Hair follicle dermal papilla cell (primary cell): ENCODE data around the gene FAM151A. TPM values are rescaled to one million over a fixed set of nuclear protein-coding genes. Genes with fewer than 3 reads are reported as not detected.

ENCODE experiments used
- total RNA-seq: library from RNA; depleted of rRNA; stranded (reverse); fragments of >200 nt; gene quantifications from 2 replicates; pipeline ENCODE4 v1.2.3, GENCODE V29; 2012

The FAM151A gene
- not detected in 2 replicates for total RNA-seq

DNA sequence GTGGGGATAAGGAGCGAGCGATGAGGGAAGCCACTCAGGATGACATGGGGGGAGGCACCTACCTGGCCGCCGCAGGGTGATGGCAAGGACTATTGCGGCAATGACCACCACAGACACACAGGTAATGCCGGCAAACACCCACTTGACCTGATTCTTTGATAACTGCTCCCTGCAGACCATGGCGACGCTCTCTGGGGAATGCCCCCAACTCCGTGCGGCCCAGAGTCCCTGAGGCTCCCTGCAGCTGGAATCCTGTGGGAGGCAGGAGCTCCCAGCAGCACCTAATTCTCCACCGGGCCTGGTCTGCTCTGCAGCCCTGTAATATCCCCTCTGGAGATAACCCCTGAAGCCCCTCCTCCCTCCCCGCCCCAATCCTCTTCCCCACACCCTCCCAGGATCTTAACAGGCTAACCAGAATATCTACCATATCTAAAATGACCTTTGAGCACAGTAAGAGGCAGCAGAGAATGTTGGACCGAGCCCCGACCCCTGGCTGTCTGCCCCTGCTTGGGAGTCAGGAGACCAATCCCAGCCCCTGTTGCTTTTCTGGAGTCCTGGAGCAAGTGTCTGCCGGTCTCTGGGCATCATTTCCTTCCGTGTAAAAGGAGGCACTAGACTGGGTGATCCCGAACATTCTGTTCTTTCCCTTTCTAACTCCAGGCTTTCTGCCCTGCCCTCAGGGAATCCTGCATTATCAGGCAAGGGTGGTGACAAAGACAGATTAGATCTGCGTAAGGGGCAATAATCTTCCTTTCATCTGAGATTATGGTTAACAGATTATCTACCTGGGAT is at the start of gene FAM151A:
Gene FAM151A, minus strand, starts transcription at position 310 of the 792 bp plus-strand sequence. Its CDS starts 130 bp downstream, at position 180.

DNA sequence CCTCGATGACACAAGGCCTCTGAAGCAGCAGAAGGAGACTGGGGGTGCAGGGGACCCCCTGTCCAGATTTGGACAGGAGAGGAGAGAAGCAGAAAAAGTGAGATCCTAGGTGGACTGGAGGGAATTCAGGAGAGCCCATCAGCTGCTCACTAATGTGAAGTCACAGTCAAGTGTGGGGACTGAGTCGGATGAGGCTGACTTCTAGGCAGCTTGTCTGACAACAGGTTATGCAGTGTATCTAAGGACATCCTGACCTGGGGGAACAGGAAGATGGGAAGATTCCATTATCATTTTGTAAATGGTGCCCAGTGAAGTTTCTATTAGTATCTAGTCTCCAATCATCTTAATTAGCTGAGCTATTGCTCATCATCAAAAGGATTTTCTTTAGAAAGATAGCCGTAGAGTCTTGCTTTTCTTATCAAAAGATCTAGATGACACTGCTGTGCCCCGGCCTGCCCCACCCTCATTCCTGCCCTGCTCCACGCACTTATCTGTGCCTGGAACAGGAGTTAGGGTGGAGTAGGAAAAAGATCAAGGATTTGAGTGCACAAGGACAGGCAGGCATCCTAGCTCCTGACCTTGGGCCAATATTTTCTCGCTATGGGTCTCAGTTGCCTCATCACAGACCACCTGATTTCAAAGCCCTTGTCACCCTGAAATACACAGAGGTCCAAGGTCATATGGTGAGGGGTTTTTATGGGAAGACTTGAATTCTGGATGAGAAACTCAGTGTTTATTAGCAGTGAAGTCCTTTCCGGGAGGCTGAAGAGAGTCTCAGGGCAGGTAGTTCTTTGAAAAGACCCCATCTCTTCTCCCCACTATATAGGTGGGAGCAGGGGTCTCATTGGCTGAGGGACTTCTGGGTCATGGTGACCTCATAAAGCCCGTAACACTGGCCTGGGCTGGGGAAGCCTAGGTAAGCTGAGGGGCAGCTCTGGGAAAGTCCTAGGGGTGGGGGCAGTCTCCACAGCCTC is 17.8 kb upstream of the FAM151A start, which contains the start of gene MROH7:
Gene MROH7, plus strand, starts transcription at position 924 of the 974 bp plus-strand sequence. CDS start 11,141 bp downstream, outside the sequence.

Other genes with a start within 250 kb of the FAM151A start
- gene SSBP3, start 217.1 kb downstream of the FAM151A start, total RNA-seq: 19.8 and 25.2 TPM in 2 replicates
- 5.2 and 6.8 TPM in 2 replicates for gene ACOT11, start 75.3 kb downstream of the FAM151A start, total RNA-seq
- gene MROH7, start 18.3 kb upstream of the FAM151A start, total RNA-seq: 0.49 and 0.65 TPM in 2 replicates
- gene TTC4, start 92.3 kb upstream of the FAM151A start, total RNA-seq: 19.8 and 23.3 TPM in 2 replicates
- 4.7 and 4.9 TPM in 2 replicates for gene PARS2, start 141.0 kb upstream of the FAM151A start, total RNA-seq
- not detected in 2 replicates for gene TTC22, start 177.8 kb upstream of the FAM151A start, total RNA-seq